ENCODE measurements around the gene ANKRD13D.

GRCh38 chr11:67321313-67321871 lies 32.3 kb downstream of the ANKRD13D start:
- no peak for TF ChIP-seq CTCF (IDR thresholded peaks at IDR 0.05; ENCODE audit: low read length)
- TF ChIP-seq EZH2 (IDR thresholded peaks at IDR 0.05; ENCODE audit: borderline replicate concordance, low read length): no peak
